Bronchial epithelial cell (primary cell): ENCODE data around the gene EVA1C. TPM values are rescaled to one million over a fixed set of nuclear protein-coding genes. Genes with fewer than 3 reads are reported as not detected.
A peak's percentile ranks its signal among the peaks of the same experiment; 100 is the strongest.
"Not testable (repeated sequence)": the region's sequence is repeated elsewhere in the genome, so short reads cannot be mapped to it uniquely, and the experiment has no call there.

Source experiments
- DNase-seq: peaks from one replicate; pipeline ENCODE4 v3.0.0-alpha.2; 2010; ENCODE audit warnings: low read depth
- FAIRE-seq: peaks from 2 replicates; lab custom pipeline; 2011; peaks lifted over from hg19 to GRCh38; lab: Jason Lieb, UNC
- H3K27me3 ChIP-seq: 2 replicates; pipeline ENCODE4 v1.5.1; 2011; ENCODE audit warnings: low read length; ENCODE audit not compliant: control insufficient read depth, insufficient read depth
- H3K36me3 ChIP-seq: 2 replicates; pipeline ENCODE4 v1.5.1; 2011; ENCODE audit warnings: low read length; ENCODE audit not compliant: control insufficient read depth, insufficient read depth
- H3K4me3 ChIP-seq: 2 replicates; pipeline ENCODE4 v1.5.1; 2011; ENCODE audit warnings: mild to moderate bottlenecking, low read depth, low read length, control low read depth
- total RNA-seq: library from RNA; depleted of rRNA; stranded (reverse); fragments of >200 nt; gene quantifications from 2 replicates; pipeline ENCODE4 v1.2.1, GENCODE V29; 2014
- TF ChIP-seq, protein P1 (sequence below): IDR thresholded peaks from 2 replicates; pipeline ENCODE4 v1.5.1; 2011; ENCODE audit warnings: mild to moderate bottlenecking, moderate library complexity, low read length, control low read depth, inconsistent platforms; ENCODE audit not compliant: insufficient read depth, severe bottlenecking

Gene EVA1C
- total RNA-seq, 1 donor from 2014 or later, result 9.0 TPM

DNA sequence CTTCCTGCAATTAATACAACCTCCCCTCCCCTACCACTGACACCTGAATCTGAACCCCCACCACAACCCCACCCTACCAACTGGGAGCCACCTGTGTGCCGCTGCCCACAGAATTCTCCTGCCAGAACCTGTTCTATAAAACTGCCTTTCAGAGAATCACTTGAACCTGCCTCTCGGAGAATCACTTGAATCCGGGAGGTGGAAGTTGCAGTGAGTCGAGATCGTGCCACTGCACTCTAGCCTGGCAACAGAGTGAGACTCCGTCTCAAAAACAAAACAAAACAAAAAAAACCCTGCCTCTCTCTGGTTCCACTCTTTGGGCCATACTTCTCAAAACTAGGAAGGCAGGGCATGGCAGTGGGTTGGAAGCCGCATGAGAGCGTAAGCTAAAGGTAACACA lies 25.4 kb upstream of the EVA1C start:
- TF ChIP-seq, protein P1, sequence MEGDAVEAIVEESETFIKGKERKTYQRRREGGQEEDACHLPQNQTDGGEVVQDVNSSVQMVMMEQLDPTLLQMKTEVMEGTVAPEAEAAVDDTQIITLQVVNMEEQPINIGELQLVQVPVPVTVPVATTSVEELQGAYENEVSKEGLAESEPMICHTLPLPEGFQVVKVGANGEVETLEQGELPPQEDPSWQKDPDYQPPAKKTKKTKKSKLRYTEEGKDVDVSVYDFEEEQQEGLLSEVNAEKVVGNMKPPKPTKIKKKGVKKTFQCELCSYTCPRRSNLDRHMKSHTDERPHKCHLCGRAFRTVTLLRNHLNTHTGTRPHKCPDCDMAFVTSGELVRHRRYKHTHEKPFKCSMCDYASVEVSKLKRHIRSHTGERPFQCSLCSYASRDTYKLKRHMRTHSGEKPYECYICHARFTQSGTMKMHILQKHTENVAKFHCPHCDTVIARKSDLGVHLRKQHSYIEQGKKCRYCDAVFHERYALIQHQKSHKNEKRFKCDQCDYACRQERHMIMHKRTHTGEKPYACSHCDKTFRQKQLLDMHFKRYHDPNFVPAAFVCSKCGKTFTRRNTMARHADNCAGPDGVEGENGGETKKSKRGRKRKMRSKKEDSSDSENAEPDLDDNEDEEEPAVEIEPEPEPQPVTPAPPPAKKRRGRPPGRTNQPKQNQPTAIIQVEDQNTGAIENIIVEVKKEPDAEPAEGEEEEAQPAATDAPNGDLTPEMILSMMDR, result no peak
- Histone ChIP-seq H3K27me3 (no peaks in the 10 kb centered on the region), H3K4me3 (no peak overlapping the region), H3K36me3 (peaks cover 12% of the 10 kb centered on the region)
- DNase-seq (no peak), FAIRE-seq (no peak)

DNA sequence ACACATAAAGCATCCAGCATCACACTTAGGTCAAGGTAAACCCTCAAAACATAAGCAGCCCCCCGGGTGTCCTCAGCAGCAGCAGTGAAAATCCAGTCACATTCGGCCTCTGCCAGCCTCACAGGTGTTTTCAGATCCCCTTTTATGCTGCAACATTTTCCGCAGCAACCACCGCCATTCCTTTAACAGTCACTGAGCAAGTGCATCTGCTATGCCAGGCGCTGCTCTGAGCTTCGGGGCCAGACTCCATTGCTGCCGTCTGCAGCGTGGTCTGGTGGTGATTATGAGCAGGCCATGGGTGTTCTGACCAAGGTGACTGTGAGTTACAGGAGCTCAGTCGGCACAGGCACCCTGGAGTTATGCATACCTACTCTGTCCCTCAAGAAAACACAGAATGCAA lies 24.2 kb upstream of the EVA1C start:
- H3K27me3 ChIP-seq, result no peaks in the 10 kb centered on the region
- TF ChIP-seq, protein P1, result no peak
- FAIRE-seq, result no peak

GRCh38 chr21:32389337-32390015 lies 23.0 kb upstream of the EVA1C start:
- no peak overlapping the region for H3K4me3 ChIP-seq
- TF ChIP-seq, protein P1, result no peak
- FAIRE-seq, result no peak

More for the DNA sequence above, 24.2 kb upstream of the EVA1C start:
- peaks cover 7% of the 10 kb centered on the region for H3K36me3 ChIP-seq
- no peak overlapping the region for H3K4me3 ChIP-seq
- no peak for DNase-seq

DNA sequence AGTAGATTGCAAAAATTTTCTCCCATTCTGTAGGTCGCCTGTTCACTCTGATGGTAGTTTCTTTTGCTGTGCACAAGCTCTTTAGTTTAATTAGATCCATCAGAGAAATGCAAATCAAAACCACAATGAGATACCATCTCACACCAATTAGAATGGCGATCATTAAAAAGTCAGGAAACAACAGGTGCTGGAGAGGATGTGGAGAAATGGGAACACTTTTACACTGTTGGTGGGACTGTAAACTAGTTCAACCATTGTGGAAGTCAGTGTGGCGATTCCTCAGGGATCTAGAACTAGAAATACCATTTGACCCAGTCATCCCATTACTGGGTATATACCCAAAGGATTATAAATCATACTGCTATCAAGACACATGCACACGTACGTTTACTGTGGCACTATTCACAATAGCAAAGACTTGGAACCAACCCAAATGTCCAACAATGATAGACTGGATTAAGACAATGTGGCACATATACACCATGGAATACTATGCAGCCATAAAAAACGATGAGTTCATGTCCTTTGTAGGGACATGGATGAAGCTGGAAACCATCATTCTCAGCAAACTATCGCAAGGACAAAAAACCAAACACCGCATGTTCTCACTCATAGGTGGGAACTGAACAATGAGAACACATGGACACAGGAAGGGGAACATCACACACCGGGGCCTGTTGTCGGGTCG lies 21.8 kb upstream of the EVA1C start:
- DNase-seq, FAIRE-seq, H3K27me3 ChIP-seq, H3K4me3 ChIP-seq, H3K36me3 ChIP-seq: not testable (repeated sequence)

More at GRCh38 chr21:32389337-32390015, 23.0 kb upstream of the EVA1C start:
- DNase-seq, result no peak
- no peaks in the 10 kb centered on the region for H3K27me3 ChIP-seq
- H3K36me3 ChIP-seq, result peaks cover 2% of the 10 kb centered on the region

GRCh38 chr21:32391755-32392154 lies 20.8 kb upstream of the EVA1C start:
- FAIRE-seq (no peak), DNase-seq (no peak)
- H3K27me3 ChIP-seq, result no peaks in the 10 kb centered on the region
- H3K36me3 ChIP-seq, result peaks cover 2% of the 10 kb centered on the region
- H3K4me3 ChIP-seq, result peak overlapping the region; percentile 87
- TF ChIP-seq, protein P1, result no peak

- DNase-seq (peak; percentile 29), FAIRE-seq (no peak)
- H3K36me3 ChIP-seq, result peaks cover 2% of the 10 kb centered on the region
- H3K4me3 ChIP-seq, result peak overlapping the region; percentile 87
- TF ChIP-seq, protein P1, result no peak
- no peaks in the 10 kb centered on the region for H3K27me3 ChIP-seq
Measured at GRCh38 chr21:32392299-32392879, 20.1 kb upstream of the EVA1C start.
